H1 (cell line): ENCODE data around the gene LGALS12. TPM values are rescaled to one million over a fixed set of nuclear protein-coding genes. Genes with fewer than 3 reads are reported as not detected.

Experiments
- CTCF ChIA-PET: fragments of 300-600 bp; sonication (Branson Sonifier 250); formaldehyde crosslinking; loops from one replicate; lab custom pipeline; 2021; ENCODE audit not compliant: partially characterized antibody; lab: Charles Lee
- POLR2A ChIA-PET: fragments of 300-600 bp; sonication (Branson Sonifier 250); formaldehyde crosslinking; loops from one replicate; lab custom pipeline; 2021; ENCODE audit warnings: inconsistent platforms; ENCODE audit not compliant: partially characterized antibody; lab: Charles Lee
- DNase-seq, 2 experiments: peaks; one replicate each; pipeline versions ENCODE4 v3.0.0 to v3.0.0-alpha.2; 2010 to 2022; ENCODE audit warnings: low spot score in 2 of 2, low read depth in 1 of 2, mixed read lengths in 1 of 2
- FAIRE-seq: peaks from 2 replicates; lab custom pipeline; 2011; peaks lifted over from hg19 to GRCh38; lab: Jason Lieb, UNC
- H2AFZ ChIP-seq: 2 replicates; pipeline ENCODE4 v1.8.1; 2012; ENCODE audit warnings: low read length, inconsistent platforms
- H2AK5ac ChIP-seq: 2 replicates; pipeline ENCODE4 v1.6.1; 2013; ENCODE audit warnings: low read depth, low read length
- H2BK120ac ChIP-seq: replicated peaks from 2 replicates; pipeline ENCODE3; 2013; ENCODE audit warnings: low read depth, low read length, inconsistent platforms
- H2BK12ac ChIP-seq: 2 replicates; pipeline ENCODE4 v1.6.1; 2013; ENCODE audit warnings: low read depth, low read length
- H2BK15ac ChIP-seq: 2 replicates; pipeline ENCODE4 v1.6.1; 2013; ENCODE audit warnings: low read length
- H2BK20ac ChIP-seq: 2 replicates; pipeline ENCODE4 v1.6.1; 2013; ENCODE audit warnings: low read length
- H2BK5ac ChIP-seq: 2 replicates; pipeline ENCODE4 v1.6.1; 2013; ENCODE audit warnings: low read depth, low read length
- H3K14ac ChIP-seq: 2 replicates; pipeline ENCODE4 v1.6.1; 2013; ENCODE audit warnings: inconsistent platforms; ENCODE audit not compliant: insufficient read length
- H3K18ac ChIP-seq: 2 replicates; pipeline ENCODE4 v1.6.1; 2013; ENCODE audit warnings: low read length; ENCODE audit errors: extremely low read depth
- H3K23ac ChIP-seq: 2 replicates; pipeline ENCODE4 v1.6.1; 2013; ENCODE audit warnings: inconsistent platforms; ENCODE audit not compliant: insufficient read length
- H3K23me2 ChIP-seq: 2 replicates; pipeline ENCODE4 v1.6.1; 2013; ENCODE audit warnings: low read depth, low read length
- H3K27ac ChIP-seq: 2 replicates; pipeline ENCODE4 v1.6.1; 2011; ENCODE audit warnings: low read depth, low read length, inconsistent platforms
- H3K27me3 ChIP-seq, 4 experiments: replicated peaks in 1 of 4; 1 replicate in 1 of 4; 2 replicates in 3 of 4; pipeline versions ENCODE4 v1.6.1 to v1.8.1; 2011 to 2013; ENCODE audit warnings: low read length in 3 of 4, mild to moderate bottlenecking in 3 of 4, inconsistent platforms in 2 of 4, mixed read lengths in 2 of 4, moderate library complexity in 1 of 4; ENCODE audit not compliant: control insufficient read depth in 3 of 4, insufficient read depth in 3 of 4; ENCODE audit errors: extremely low read depth in 1 of 4
- H3K36me3 ChIP-seq, 4 experiments: 2 replicates each; pipeline versions ENCODE4 v1.6.1 to v1.8.1; 2011 to 2013; ENCODE audit warnings: mild to moderate bottlenecking in 4 of 4, low read length in 3 of 4, moderate library complexity in 2 of 4, control low read depth in 1 of 4, inconsistent platforms in 1 of 4; ENCODE audit not compliant: insufficient read depth in 4 of 4, control insufficient read depth in 2 of 4
- H3K4ac ChIP-seq: replicated peaks from 2 replicates; pipeline ENCODE3; 2013; ENCODE audit warnings: low read length, low read depth, mixed read lengths, inconsistent platforms; ENCODE audit not compliant: insufficient read length
- H3K4me1 ChIP-seq, 4 experiments: replicated peaks in 1 of 4; 1 replicate in 1 of 4; 2 replicates in 3 of 4; pipeline versions ENCODE4 v1.6.1 to v1.8.1; 2011 to 2013; ENCODE audit warnings: low read length in 3 of 4, inconsistent platforms in 2 of 4, mixed read lengths in 1 of 4; ENCODE audit not compliant: insufficient read depth in 4 of 4, control insufficient read depth in 3 of 4
- H3K4me2 ChIP-seq, 2 experiments: 2 replicates each; pipeline versions ENCODE4 v1.6.1 to v1.8.1; 2011 to 2013; ENCODE audit warnings: low read depth in 2 of 2, low read length in 2 of 2, control low read depth in 1 of 2, inconsistent platforms in 1 of 2, mild to moderate bottlenecking in 1 of 2; ENCODE audit not compliant: insufficient read depth in 1 of 2
- H3K4me3 ChIP-seq, 4 experiments: fragments of 200-600, 300-600 bp in 1 of 4; sonication (generic), shearing (Covaris generic), sonication (Bioruptor Twin) in 1 of 4; 2 replicates each; pipeline versions ENCODE4 v1.5.1 to v1.8.1; 2011 to 2016; ENCODE audit warnings: low read length in 4 of 4, low read depth in 3 of 4, control low read depth in 2 of 4, inconsistent platforms in 2 of 4, mild to moderate bottlenecking in 2 of 4, mixed read lengths in 1 of 4, moderate library complexity in 1 of 4; ENCODE audit not compliant: insufficient read depth in 2 of 4; ENCODE audit errors: extremely low read depth in 1 of 4
- H3K56ac ChIP-seq: replicated peaks from 2 replicates; pipeline ENCODE3; 2013; ENCODE audit warnings: low read depth, mild to moderate bottlenecking, mixed read lengths, low read length, inconsistent platforms; ENCODE audit not compliant: insufficient read length
- H3K79me1 ChIP-seq: 2 replicates; pipeline ENCODE4 v1.6.1; 2013; ENCODE audit warnings: low read depth, low read length, control low read depth
- H3K79me2 ChIP-seq, 2 experiments: 2 replicates each; pipeline versions ENCODE4 v1.6.1 to v1.8.1; 2012 to 2013; ENCODE audit warnings: low read length in 2 of 2, mild to moderate bottlenecking in 2 of 2, inconsistent platforms in 1 of 2; ENCODE audit not compliant: insufficient read depth in 2 of 2, control insufficient read depth in 1 of 2
- H3K9ac ChIP-seq, 4 experiments: replicated peaks in 1 of 4; 1 replicate in 1 of 4; 2 replicates in 3 of 4; pipeline versions ENCODE4 v1.6.1 to v1.8.1; 2011 to 2013; ENCODE audit warnings: low read depth in 3 of 4, low read length in 3 of 4, control low read depth in 2 of 4, mild to moderate bottlenecking in 2 of 4, moderate library complexity in 2 of 4, inconsistent platforms in 1 of 4; ENCODE audit errors: extremely low read depth in 1 of 4
- H3K9me3 ChIP-seq, 2 experiments: 2 replicates each; pipeline versions ENCODE4 v1.6.1 to v1.8.1; 2012 to 2013; ENCODE audit warnings: mild to moderate bottlenecking in 2 of 2, moderate library complexity in 2 of 2, control low read depth in 1 of 2, inconsistent platforms in 1 of 2, low read depth in 1 of 2, low read length in 1 of 2, mixed read lengths in 1 of 2; ENCODE audit not compliant: insufficient read depth in 2 of 2
- H4K20me1 ChIP-seq, 2 experiments: replicated peaks in 1 of 2; 2 replicates each; pipeline versions ENCODE3 to v1.8.1; 2011 to 2013; ENCODE audit warnings: inconsistent platforms in 2 of 2, low read length in 2 of 2, mild to moderate bottlenecking in 1 of 2; ENCODE audit not compliant: insufficient read depth in 2 of 2, control insufficient read depth in 1 of 2
- H4K5ac ChIP-seq: 2 replicates; pipeline ENCODE4 v1.6.1; 2013; ENCODE audit warnings: low read length, low read depth, mixed read lengths, inconsistent platforms; ENCODE audit not compliant: insufficient read length
- H4K8ac ChIP-seq: 2 replicates; pipeline ENCODE4 v1.8.0; 2013; ENCODE audit warnings: mild to moderate bottlenecking, moderate library complexity, low read length, inconsistent platforms; ENCODE audit not compliant: insufficient read depth; ENCODE audit errors: extremely low read depth
- H4K91ac ChIP-seq: replicated peaks from 2 replicates; pipeline ENCODE3; 2013; ENCODE audit warnings: low read length, mixed read lengths, inconsistent platforms; ENCODE audit not compliant: insufficient read length
- ATF3 ChIP-seq: IDR thresholded peaks from 2 replicates; pipeline ENCODE4 v1.6.1; 2011; ENCODE audit warnings: low read depth, mild to moderate bottlenecking, low read length; ENCODE audit not compliant: insufficient read depth
- BACH1 ChIP-seq: IDR thresholded peaks from 2 replicates; pipeline ENCODE4 v1.6.1; 2012; ENCODE audit warnings: low read length, improper control_type of control experiment
- EZH2 ChIP-seq: fragments of 200-600 bp; sonication (generic); IDR thresholded peaks from 2 replicates; pipeline ENCODE4 v1.7.1; 2012; ENCODE audit warnings: low read depth, mild to moderate bottlenecking, moderate library complexity, low read length, inconsistent platforms; ENCODE audit not compliant: severe bottlenecking
- HDAC2 ChIP-seq, 2 experiments: fragments of 300-600 bp in 1 of 2; sonication (generic) in 1 of 2; IDR thresholded peaks; 2 replicates each; pipeline ENCODE4 v1.6.1; 2011 to 2012; ENCODE audit warnings: low read depth in 2 of 2, low read length in 2 of 2, mild to moderate bottlenecking in 2 of 2, moderate library complexity in 2 of 2, borderline replicate concordance in 1 of 2, inconsistent platforms in 1 of 2
- NANOG ChIP-seq: IDR thresholded peaks from 2 replicates; pipeline ENCODE4 v1.6.1; 2011; ENCODE audit warnings: low read length, low read depth, mild to moderate bottlenecking, inconsistent platforms; ENCODE audit not compliant: insufficient read depth, poor library complexity, severe bottlenecking
- NRF1 ChIP-seq: IDR thresholded peaks from 2 replicates; pipeline ENCODE4 v1.6.1; 2011; ENCODE audit warnings: mild to moderate bottlenecking, low read depth, low read length, improper control_type of control experiment
- SP1 ChIP-seq: IDR thresholded peaks from 2 replicates; pipeline ENCODE4 v1.6.1; 2011; ENCODE audit warnings: low read depth, low read length
- SRF ChIP-seq: IDR thresholded peaks from 2 replicates; pipeline ENCODE4 v1.6.1; 2011; ENCODE audit warnings: mild to moderate bottlenecking, low read depth, low read length, moderate library complexity
- TAF1 ChIP-seq: IDR thresholded peaks from 2 replicates; pipeline ENCODE4 v1.6.1; 2011; ENCODE audit warnings: mild to moderate bottlenecking, low read depth, low read length
- TAF7 ChIP-seq: optimal IDR thresholded peaks from 2 replicates; pipeline ENCODE3; 2011; ENCODE audit warnings: low read depth, mild to moderate bottlenecking, inconsistent platforms, low read length, moderate library complexity, borderline replicate concordance
- YY1 ChIP-seq: IDR thresholded peaks from 2 replicates; pipeline ENCODE4 v1.6.1; 2011; ENCODE audit warnings: low read depth, mild to moderate bottlenecking, low read length
- WGBS, 2 experiments: shearing (Covaris generic) in 1 of 2; methylation state at CpG; one replicate each; pipeline versions ENCODE4 v1.1.6 to v1.1.7; 2013 to 2015; ENCODE audit warnings: low lambda C conversion rate in 2 of 2, mixed read lengths in 2 of 2, inconsistent platforms in 1 of 2, low coverage in 1 of 2, missing lambda C conversion rate in 1 of 2; ENCODE audit not compliant: insufficient replicate concordance in 2 of 2, insufficient coverage in 1 of 2, insufficient read length in 1 of 2; ENCODE audit errors: extremely low coverage in 1 of 2, missing lambda C conversion rate in 1 of 2; 5-methylcytosine and 5-hydroxymethylcytosine counted together
- polyA plus RNA-seq, 7 experiments: library from polyadenylated mRNA; depleted of rRNA in 3 of 7; stranded (reverse) in 5 of 7; unstranded in 2 of 7; fragments of >200 nt in 5 of 7; fragments of 200-250 nt in 2 of 7; gene quantifications; 1 replicate in 5 of 7; 2 replicates in 1 of 7; 4 replicates in 1 of 7; pipeline versions ENCODE4 v1.2.1 to v1.2.3, GENCODE V29; 2011 to 2013; ENCODE audit warnings: missing spikeins in 2 of 7, mixed read lengths in 2 of 7
- total RNA-seq: library from RNA; stranded (reverse); fragmentation: NEBNext Ultra II Directional; extraction: Animal tissue kit (Norgen Biotek cat#: 25700); gene quantifications from 2 replicates; pipeline ENCODE4 v1.2.1, GENCODE V29; 2021

LGALS12 gene
- total and polyA plus RNA-seq, 2 of the 8 experiments (the other 6 are each of a cell fraction or from before 2014, with no cell fraction given), result 1.6 to 2.9 TPM

- Histone ChIP-seq H3K27ac (no peak within 1 kb of the TSS), H3K4ac (no peak within 1 kb of the TSS), H2BK5ac (no peak within 1 kb of the TSS), H3K4me3 (no peak within 1 kb of the TSS), H3K9me3 (no peaks in the 10 kb centered on the region), H2BK15ac (no peak within 1 kb of the TSS), H3K4me2 (no peak within 1 kb of the TSS), H4K20me1 (no peaks in the 10 kb centered on the region), H3K9ac (no peak within 1 kb of the TSS), H4K91ac (no peak within 1 kb of the TSS), H3K18ac (0 out of 2 replicates have a peak within 1 kb of the TSS, but pooled peaks have one; percentile 38), H2BK120ac (no peak within 1 kb of the TSS), H2BK20ac (peak within 1 kb of the TSS; percentile 34; the same call in 1 of the 2 replicates), H3K56ac (no peak within 1 kb of the TSS), H3K23me2 (no peaks in the 10 kb centered on the region; the same call in 1 of the 2 replicates), H3K79me1 (no peaks in the 10 kb centered on the region), H3K23ac (no peak within 1 kb of the TSS), H2AFZ (no peak within 1 kb of the TSS), H3K27me3 (no peaks in the 10 kb centered on the region), H3K4me1 (peaks cover 0 to 5% (median 3%) of the 10 kb centered on the region in 4 experiments; a peak in 3 of 7 replicates), H2BK12ac (no peak within 1 kb of the TSS; the same call in 1 of the 2 replicates), H3K14ac (no peak within 1 kb of the TSS), H4K8ac (no peak within 1 kb of the TSS), H4K5ac (no peak within 1 kb of the TSS), H3K79me2 (no peaks in the 10 kb centered on the region), H3K36me3 (no peaks in the 10 kb centered on the region), H2AK5ac (no peak within 1 kb of the TSS)
- no peak for FAIRE-seq
- CTCF ChIA-PET, result interaction anchor here (0.6 to 1.1 kb wide), 2 partner anchors 12 to 91 kb away, joined by 3 to 4 read pairs; no protein-coding TSS in a partner anchor
- WGBS, 2 experiments, result 96% methylated on average over 10 of the region's 13 CpGs; no CpG with 5 or more reads in 1 of the 2 experiments
- POLR2A ChIA-PET, result interaction anchor here (1.2 to 3.7 kb wide), 2 partner anchors 10 to 758 kb away, joined by 3 to 12 read pairs; no protein-coding TSS in a partner anchor
- peak in 1 of 2 experiments; percentile 22 for DNase-seq
- TF ChIP-seq NRF1, result no peak
- TF ChIP-seq EZH2, result no peak
- no peak for TF ChIP-seq YY1
- TF ChIP-seq SRF, result no peak
- no peak for TF ChIP-seq BACH1
- no peak for TF ChIP-seq HDAC2 (IDR thresholded peaks at IDR 0.05; ENCODE audit: borderline replicate concordance in 1 of 2, low read depth in 2 of 2, low read length in 2 of 2)
- TF ChIP-seq TAF1, result no peak
- no peak for TF ChIP-seq SP1
- no peak for TF ChIP-seq ATF3
- no peak for TF ChIP-seq TAF7
- TF ChIP-seq NANOG, result no peak
Observed at GRCh38 chr11:63563201-63564055, 57.5 kb downstream of the LGALS12 start, which contains the start of gene PLAAT2. PLAAT2 (minus strand) TSS chr11:63563379; CDS start chr11:63563324, 55 bp downstream.
